Stimulated activated naive CD8-positive, alpha-beta T cell treated with anti-CD3 and anti-CD28 coated beads, Interleukin-15, Interleukin-2, amounts not matched to agents 100 U/mL and 50 U/mL, for 24 hours (primary cell): ENCODE data around the gene IFT57.
"Not testable (repeated sequence)": the region's sequence is repeated elsewhere in the genome, so short reads cannot be mapped to it uniquely, and the experiment has no call there.

Experiments used
- ATAC-seq: fragments of 150-1000 bp; cut with Tn5 transposase; one replicate; pipeline ENCODE4 v1.10.0; 2021
- DNase-seq: peaks from one replicate; pipeline ENCODE4 v3.0.0; 2021

Gene IFT57

GRCh38 chr3:108159865-108160264 is 62.4 kb downstream of the IFT57 start:
- ATAC-seq (no peak), DNase-seq (no peak)

GRCh38 chr3:108159105-108159504 is 63.1 kb downstream of the IFT57 start:
- ATAC-seq (no peak), DNase-seq (no peak)

- DNase-seq (no peak), ATAC-seq (no peak)
Observed at GRCh38 chr3:108158251-108158650, 64.0 kb downstream of the IFT57 start.

- no peak for ATAC-seq
- no peak for DNase-seq
Observed at GRCh38 chr3:108157273-108157672, 65.0 kb downstream of the IFT57 start.

- DNase-seq (no peak), ATAC-seq (no peak)
Observed at GRCh38 chr3:108156312-108156853, 65.8 kb downstream of the IFT57 start.

- not testable (repeated sequence) for ATAC-seq
Observed at GRCh38 chr3:108155642-108156041, 66.6 kb downstream of the IFT57 start.

GRCh38 chr3:108153451-108153981 is 68.7 kb downstream of the IFT57 start:
- DNase-seq (peak; percentile 53), ATAC-seq (peak; percentile 78)

More at GRCh38 chr3:108155642-108156041, 66.6 kb downstream of the IFT57 start:
- DNase-seq: not testable (repeated sequence)

GRCh38 chr3:108152274-108152673 is 70.0 kb downstream of the IFT57 start:
- ATAC-seq (no peak), DNase-seq (no peak)

- no peak for ATAC-seq
- no peak for DNase-seq
Observed at GRCh38 chr3:108150200-108150599, 72.0 kb downstream of the IFT57 start.

- DNase-seq (no peak), ATAC-seq (no peak)
Observed at GRCh38 chr3:108146139-108146538, 76.1 kb downstream of the IFT57 start.

- ATAC-seq (no peak), DNase-seq (no peak)
Observed at GRCh38 chr3:108145578-108145977, 76.6 kb downstream of the IFT57 start.

GRCh38 chr3:108137460-108137814 is 84.8 kb downstream of the IFT57 start:
- no peak for ATAC-seq
- DNase-seq: no peak

- ATAC-seq: no peak
- DNase-seq: no peak
Observed at GRCh38 chr3:108136561-108137459, 85.4 kb downstream of the IFT57 start.

GRCh38 chr3:108134555-108134880 is 87.7 kb downstream of the IFT57 start:
- no peak for ATAC-seq
- DNase-seq: no peak

GRCh38 chr3:108133858-108134554 is 88.2 kb downstream of the IFT57 start:
- DNase-seq (no peak), ATAC-seq (no peak)

GRCh38 chr3:108133048-108133369 is 89.2 kb downstream of the IFT57 start:
- DNase-seq (no peak), ATAC-seq (no peak)

GRCh38 chr3:108131475-108132134 is 90.6 kb downstream of the IFT57 start:
- ATAC-seq: no peak
- DNase-seq: no peak

- DNase-seq (no peak), ATAC-seq (peak; percentile 61)
Observed at GRCh38 chr3:108130701-108131474, 91.3 kb downstream of the IFT57 start.

GRCh38 chr3:108130236-108130635 is 92.0 kb downstream of the IFT57 start:
- no peak for DNase-seq
- no peak for ATAC-seq

- ATAC-seq (peak; percentile 16), DNase-seq (peak; percentile 47)
Observed at GRCh38 chr3:108127301-108127988, 94.8 kb downstream of the IFT57 start.

- ATAC-seq (no peak), DNase-seq (no peak)
Observed at GRCh38 chr3:108126348-108126747, 95.9 kb downstream of the IFT57 start.
